HG02885 (cell line): ENCODE results near the gene SLC8A2.
"Not testable (repeated sequence)": the region's sequence is repeated elsewhere in the genome, so short reads cannot be mapped to it uniquely, and the experiment has no call there.

ENCODE experiments used
- ATAC-seq: cut with Tn5 transposase; IDR thresholded peaks from one replicate; pipeline ENCODE4 v1.9.1; 2021; ENCODE audit warnings: mild to moderate bottlenecking; ENCODE audit not compliant: unreplicated experiment, poor library complexity

SLC8A2 gene

GRCh38 chr19:47417107-47417745 is 54.5 kb downstream of the SLC8A2 start:
- no peak for ATAC-seq

GRCh38 chr19:47416643-47416985 is 55.1 kb downstream of the SLC8A2 start:
- ATAC-seq: no peak

GRCh38 chr19:47415953-47416642 is 55.6 kb downstream of the SLC8A2 start:
- ATAC-seq: no peak

- ATAC-seq: no peak
Measured at GRCh38 chr19:47414469-47414868, 57.2 kb downstream of the SLC8A2 start.

- no peak for ATAC-seq
Measured at GRCh38 chr19:47413941-47414340, 57.8 kb downstream of the SLC8A2 start.

GRCh38 chr19:47411696-47412095 is 60.0 kb downstream of the SLC8A2 start:
- not testable (repeated sequence) for ATAC-seq

- no peak for ATAC-seq
Measured at GRCh38 chr19:47411101-47411500, 60.6 kb downstream of the SLC8A2 start.

- ATAC-seq: no peak
Measured at GRCh38 chr19:47408156-47408938, 63.3 kb downstream of the SLC8A2 start.

GRCh38 chr19:47407417-47407774 is 64.3 kb downstream of the SLC8A2 start:
- ATAC-seq: no peak

- no peak for ATAC-seq
Measured at GRCh38 chr19:47406711-47407416, 64.8 kb downstream of the SLC8A2 start.

- no peak for ATAC-seq
Measured at GRCh38 chr19:47405854-47406417, 65.8 kb downstream of the SLC8A2 start.

- no peak for ATAC-seq
Measured at GRCh38 chr19:47405197-47405550, 66.5 kb downstream of the SLC8A2 start.

- ATAC-seq: no peak
Measured at GRCh38 chr19:47404334-47405196, 67.1 kb downstream of the SLC8A2 start.

GRCh38 chr19:47402504-47402903 is 69.2 kb downstream of the SLC8A2 start:
- ATAC-seq: no peak

- no peak for ATAC-seq
Measured at GRCh38 chr19:47398707-47399597, 72.7 kb downstream of the SLC8A2 start.

- ATAC-seq: no peak
Measured at GRCh38 chr19:47391510-47392223, 80.0 kb downstream of the SLC8A2 start.

- ATAC-seq: no peak
Measured at GRCh38 chr19:47390533-47391488, 80.9 kb downstream of the SLC8A2 start.
